ENCODE results near the gene HECW1.

Gene HECW1

DNA sequence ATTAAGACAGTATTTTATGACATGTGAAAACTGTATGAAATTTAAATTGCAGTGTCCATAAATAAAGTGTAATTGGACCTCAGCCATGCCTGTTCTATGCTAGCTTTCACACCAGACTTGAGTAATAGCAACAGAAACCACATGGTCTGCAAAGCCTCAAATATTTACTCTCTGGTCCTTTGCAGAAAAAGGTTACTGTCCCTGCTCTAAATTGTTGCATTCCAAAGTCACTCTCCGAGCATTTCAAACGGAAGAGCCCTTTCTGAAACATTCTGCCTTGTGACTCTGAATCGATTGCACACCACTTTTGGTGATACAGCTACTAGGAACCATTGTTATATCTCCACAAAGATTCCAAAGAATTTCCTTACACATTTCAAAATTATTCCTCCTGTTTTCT lies 389.4 kb downstream of the HECW1 start:
- DNase-seq (ENCODE audit: low read depth, low spot score): no peak

DNA sequence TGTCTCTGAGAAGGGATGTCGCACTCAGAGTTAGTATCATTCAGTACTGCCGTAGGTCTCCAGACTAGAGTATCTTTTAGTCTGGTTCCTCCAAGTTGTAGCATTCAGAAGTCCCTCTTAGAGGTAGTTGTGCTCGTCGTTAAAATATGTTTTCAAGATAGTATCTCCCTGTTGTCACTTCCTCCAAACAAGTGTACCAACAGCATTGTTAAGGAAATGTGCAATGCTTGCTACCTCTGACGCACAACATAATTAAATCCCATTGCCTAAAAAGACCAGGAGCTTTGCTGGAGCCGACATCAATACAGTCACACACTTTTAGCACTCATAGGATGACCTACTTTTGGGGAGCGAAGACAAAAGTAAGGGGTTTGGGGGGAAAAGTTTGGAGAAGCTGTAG lies 390.5 kb downstream of the HECW1 start:
- no peak for DNase-seq (ENCODE audit: low read depth, low spot score)

DNA sequence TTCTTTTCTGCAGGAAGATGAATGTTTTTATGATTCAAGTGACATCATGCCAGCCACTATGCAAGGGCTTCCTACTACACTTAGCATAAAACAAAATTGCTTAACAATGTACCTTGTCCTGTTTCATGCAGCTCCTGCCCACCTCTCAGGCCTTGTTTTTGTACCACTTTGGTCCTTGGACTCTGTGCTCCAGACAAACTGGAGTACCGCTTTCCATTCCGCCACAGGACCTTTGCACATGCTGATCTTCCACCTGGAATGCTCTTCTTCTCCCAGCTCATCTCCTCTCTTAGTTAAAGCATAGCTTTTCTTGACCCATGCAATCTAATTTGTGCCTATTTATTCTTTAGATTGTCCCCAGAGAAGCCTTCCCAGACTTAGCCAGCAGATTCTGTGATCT lies 393.0 kb downstream of the HECW1 start:
- DNase-seq (ENCODE audit: low read depth, low spot score): no peak

GRCh38 chr7:43506460-43506859 lies 394.0 kb downstream of the HECW1 start:
- DNase-seq (ENCODE audit: low read depth, low spot score): no peak

GRCh38 chr7:43508461-43508860 lies 396.0 kb downstream of the HECW1 start:
- no peak for DNase-seq (ENCODE audit: low read depth, low spot score)

GRCh38 chr7:43509906-43510305 lies 397.5 kb downstream of the HECW1 start:
- DNase-seq (ENCODE audit: low read depth, low spot score): no peak

DNA sequence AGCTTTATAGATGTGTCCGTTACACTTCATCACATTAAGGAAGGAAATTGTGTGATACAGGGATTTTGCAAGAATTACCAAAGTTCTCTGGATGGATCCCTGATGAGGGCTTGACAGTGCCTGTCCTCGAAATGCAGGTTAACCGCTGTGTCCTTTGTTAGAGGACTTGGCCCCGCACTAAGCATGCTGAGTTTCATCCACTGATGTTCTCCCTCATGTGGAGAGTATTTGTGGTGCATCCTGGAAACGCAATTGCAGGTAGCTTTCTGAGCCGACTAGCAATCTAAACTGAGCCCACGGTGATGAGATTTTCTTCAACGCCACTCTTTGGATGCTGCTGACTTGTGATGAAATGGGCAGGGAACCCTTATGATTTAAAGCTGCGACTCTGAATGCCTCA lies 398.6 kb downstream of the HECW1 start:
- no peak for DNase-seq (ENCODE audit: low read depth, low spot score)

DNA sequence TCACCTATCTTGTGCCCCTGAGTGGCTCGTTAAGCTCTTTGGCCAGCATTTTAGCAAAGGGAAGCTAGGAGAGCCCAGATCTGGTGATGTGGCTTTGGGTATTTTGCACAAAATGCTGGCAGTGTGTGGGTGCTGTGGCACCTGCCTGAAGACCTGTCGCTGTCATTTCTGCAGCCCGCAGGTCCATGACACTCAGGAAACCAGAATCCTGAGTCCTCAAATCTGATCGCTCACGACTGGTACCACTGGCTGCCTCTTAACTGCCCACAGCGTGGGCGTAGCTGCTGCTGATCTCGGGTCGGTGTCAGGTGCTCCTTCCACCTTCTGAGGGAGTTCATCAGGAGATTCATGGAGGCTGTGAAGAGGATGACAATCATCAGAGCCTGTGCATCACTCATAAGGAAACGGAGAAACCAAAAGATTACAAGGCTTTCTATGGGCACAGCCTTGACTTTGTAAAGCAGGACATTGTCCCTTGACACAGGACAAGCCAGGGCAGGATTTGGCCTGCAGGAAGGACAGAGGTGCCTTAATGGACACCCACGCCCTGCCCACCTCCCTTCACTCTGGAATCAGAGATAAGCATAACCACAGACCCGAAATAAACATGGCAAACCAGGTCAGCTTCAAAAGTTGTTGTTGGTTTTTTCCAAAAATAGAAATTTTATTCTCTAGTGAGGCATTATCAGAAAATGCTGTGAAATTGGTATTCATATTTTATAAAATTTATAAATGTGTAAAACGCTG lies 399.5 kb downstream of the HECW1 start:
- DNase-seq (ENCODE audit: low read depth, low spot score): no peak

GRCh38 chr7:43513251-43513650 lies 400.8 kb downstream of the HECW1 start:
- DNase-seq (ENCODE audit: low read depth, low spot score): no peak

- no peak for DNase-seq (ENCODE audit: low read depth, low spot score)
Observed at GRCh38 chr7:43516581-43517342, 404.3 kb downstream of the HECW1 start.

- no peak for DNase-seq (ENCODE audit: low read depth, low spot score)
Observed at GRCh38 chr7:43517464-43517863, 405.0 kb downstream of the HECW1 start.

DNA sequence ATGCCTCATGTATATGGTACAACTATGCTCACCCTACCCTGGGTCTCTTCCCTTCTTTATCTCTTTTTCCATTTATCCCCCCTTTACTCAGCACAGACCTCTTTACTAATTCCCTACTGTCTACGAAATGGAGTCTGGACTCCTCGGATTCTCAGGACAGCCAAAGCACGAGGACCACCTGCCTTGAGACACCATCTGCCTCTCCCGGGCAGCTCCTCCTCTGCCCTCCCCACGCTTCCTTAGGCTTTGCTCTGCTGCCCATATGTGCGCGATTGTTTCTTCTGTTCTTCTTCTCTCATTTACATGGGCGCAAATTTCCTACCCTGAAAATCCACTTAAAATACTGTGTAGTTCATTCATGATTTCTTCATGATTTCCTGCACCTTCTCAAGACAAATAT lies 407.8 kb downstream of the HECW1 start:
- no peak for DNase-seq (ENCODE audit: low read depth, low spot score)

- no peak for DNase-seq (ENCODE audit: low read depth, low spot score)
Observed at GRCh38 chr7:43522406-43523156, 410.1 kb downstream of the HECW1 start.

GRCh38 chr7:43528576-43529354 lies 416.3 kb downstream of the HECW1 start:
- DNase-seq (ENCODE audit: low read depth, low spot score): no peak

DNA sequence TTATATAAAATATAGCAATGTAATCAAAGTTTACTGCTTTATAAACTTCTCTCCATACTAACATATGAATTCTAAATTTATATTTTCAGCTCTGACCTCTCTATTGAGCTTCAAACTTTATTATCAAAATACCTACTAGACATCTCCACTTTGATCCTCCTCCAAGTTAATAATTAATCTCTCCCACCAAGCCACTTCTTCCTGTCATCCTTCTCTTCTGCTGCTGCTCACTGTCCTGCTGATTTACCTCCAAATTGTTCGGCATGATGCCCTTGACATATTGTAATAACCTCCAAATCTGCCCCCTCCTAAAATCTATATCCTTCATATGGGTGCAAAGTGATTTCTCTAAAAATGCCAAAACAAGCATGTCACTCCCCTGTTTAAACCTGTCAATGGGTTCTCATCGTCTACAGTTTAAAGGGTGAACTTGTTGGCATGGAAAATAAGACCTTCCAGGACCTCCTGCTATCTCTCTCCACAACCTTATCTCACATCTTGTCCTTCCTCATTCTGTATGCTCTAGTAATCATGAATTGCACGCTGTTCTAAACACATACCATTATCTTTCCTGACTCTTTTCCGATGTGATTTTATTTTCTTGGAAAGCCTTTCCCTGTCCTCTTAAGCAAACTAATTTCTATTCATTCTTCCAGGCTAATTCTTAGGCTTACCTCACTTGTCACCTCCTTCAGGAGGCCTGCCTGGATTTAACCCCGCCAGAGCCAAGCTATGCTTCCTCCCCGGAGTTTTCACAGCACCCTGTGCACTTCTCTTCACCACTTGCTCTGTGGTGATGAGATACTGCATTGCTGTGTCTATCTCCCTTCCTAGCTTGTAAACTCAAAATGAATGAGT lies 418.3 kb downstream of the HECW1 start:
- DNase-seq (ENCODE audit: low read depth, low spot score): no peak

DNA sequence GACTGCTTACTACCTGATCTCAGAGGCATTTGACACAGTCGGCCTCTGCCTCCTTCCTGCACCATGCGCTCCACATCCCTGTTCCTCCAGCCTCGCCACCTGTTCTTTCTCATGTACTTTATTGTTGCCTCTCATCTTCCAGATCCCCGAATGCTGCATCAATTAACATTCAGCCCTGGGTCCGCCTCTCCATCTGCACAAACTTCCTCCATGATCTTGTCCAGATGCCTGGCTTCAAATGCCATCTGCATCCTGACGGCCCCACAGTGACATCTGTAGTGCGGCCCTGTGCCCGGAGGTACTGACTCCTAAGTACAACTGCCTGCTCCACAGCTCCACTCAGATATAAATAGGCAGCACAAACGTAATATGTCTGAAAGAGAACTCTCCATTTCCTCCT lies 419.3 kb downstream of the HECW1 start:
- DNase-seq (ENCODE audit: low read depth, low spot score): no peak

- no peak for DNase-seq (ENCODE audit: low read depth, low spot score)
Observed at GRCh38 chr7:43533801-43534479, 421.5 kb downstream of the HECW1 start.

DNA sequence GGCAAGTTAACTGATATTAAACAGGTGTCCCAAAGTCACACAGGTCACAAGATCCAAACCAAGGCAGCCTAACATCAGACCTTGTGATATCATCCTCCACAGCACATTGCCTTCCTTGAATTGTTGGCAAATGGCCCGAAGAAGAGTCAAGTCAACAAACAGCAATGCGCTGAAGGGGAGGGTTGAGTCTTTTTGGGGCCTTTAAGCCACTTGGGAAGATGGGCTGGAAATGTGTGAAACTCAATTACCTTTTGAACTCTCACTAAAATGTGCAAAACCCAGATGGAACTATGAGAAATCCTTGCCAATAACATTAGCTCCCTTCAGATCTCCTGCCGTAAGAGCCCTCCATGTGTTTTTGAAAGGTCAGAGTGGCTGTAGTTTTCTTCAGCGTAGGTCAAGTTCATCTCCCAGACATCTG lies 422.6 kb downstream of the HECW1 start:
- no peak for DNase-seq (ENCODE audit: low read depth, low spot score)

DNA sequence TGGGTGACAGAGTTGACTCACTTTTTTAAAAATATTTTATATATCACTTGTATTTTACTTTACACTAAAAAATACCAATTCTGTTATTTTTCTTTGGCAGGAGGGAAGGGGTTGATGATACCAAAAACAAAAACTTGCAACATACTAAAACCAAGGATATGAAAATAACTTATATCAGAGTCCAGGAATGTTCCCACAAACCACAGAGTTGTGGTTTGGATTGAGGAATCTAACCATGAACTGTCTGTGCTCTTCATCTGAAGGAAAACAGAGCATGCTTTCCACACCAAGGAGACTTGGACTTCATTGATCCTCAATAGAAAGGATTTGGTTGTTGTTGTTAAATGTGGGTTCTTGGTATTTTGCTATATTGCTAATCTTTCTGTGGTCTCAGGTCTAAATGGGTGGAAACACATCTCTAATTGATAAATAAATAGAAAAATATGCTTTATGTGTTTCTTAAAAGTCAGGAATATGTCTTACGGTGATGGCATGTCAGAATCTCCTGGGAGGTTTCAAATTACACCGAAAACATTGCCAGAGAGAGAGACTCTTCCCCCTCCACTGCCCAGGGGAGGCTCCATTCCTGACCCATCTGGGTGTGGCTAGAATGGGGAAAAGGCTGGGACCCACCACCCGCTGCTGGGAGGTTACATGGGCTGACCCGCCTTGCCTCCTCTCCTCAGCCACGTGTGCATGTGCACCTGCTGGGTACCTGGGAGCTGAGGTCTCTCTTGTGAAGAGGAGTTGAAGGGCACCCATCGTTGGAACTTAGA lies 423.6 kb downstream of the HECW1 start:
- no peak for DNase-seq (ENCODE audit: low read depth, low spot score)

Measured in activated CD4-positive, CD25-positive, alpha-beta regulatory T cell treated with anti-CD3 and anti-CD28 coated beads, Interleukin-2, amount 50 U/mL, for 16 hours (primary cell).